Keratinocyte (primary cell): ENCODE results near the gene ATP2A3. TPM values are rescaled to one million over a fixed set of nuclear protein-coding genes. Genes with fewer than 3 reads are reported as not detected.

ENCODE experiments used
- DNase-seq: peaks from one replicate; pipeline ENCODE4 v3.0.0-alpha.2; 2011; ENCODE audit warnings: low read depth, missing footprints, low spot score
- FAIRE-seq: peaks from 2 replicates; lab custom pipeline; 2011; peaks lifted over from hg19 to GRCh38; lab: Jason Lieb, UNC
- H2AFZ ChIP-seq: 2 replicates; pipeline ENCODE4 v1.6.0; 2012; ENCODE audit warnings: low read length, control low read depth, inconsistent platforms; ENCODE audit not compliant: control insufficient read depth
- H3K27ac ChIP-seq: 2 replicates; pipeline ENCODE4 v1.5.1; 2011; ENCODE audit warnings: low read length; ENCODE audit not compliant: control insufficient read depth, insufficient read depth
- H3K27me3 ChIP-seq: 3 replicates; pipeline ENCODE4 v1.6.0; 2011; ENCODE audit warnings: low read length; ENCODE audit not compliant: control insufficient read depth, insufficient read depth; ENCODE audit errors: extremely low read depth
- H3K36me3 ChIP-seq, 2 experiments: 2 replicates in 1 of 2; 3 replicates in 1 of 2; pipeline ENCODE4 v1.5.1; 2011; ENCODE audit warnings: low read length in 2 of 2, mild to moderate bottlenecking in 1 of 2; ENCODE audit not compliant: control insufficient read depth in 2 of 2, insufficient read depth in 2 of 2; ENCODE audit errors: extremely low read depth in 1 of 2
- H3K4me1 ChIP-seq: 3 replicates; pipeline ENCODE4 v1.5.1; 2011; ENCODE audit warnings: low read length; ENCODE audit not compliant: control insufficient read depth, insufficient read depth; ENCODE audit errors: extremely low read depth
- H3K4me2 ChIP-seq: 3 replicates; pipeline ENCODE4 v1.6.0; 2011; ENCODE audit warnings: low read depth, low read length; ENCODE audit not compliant: control insufficient read depth, insufficient read depth; ENCODE audit errors: extremely low read depth
- H3K4me3 ChIP-seq, 3 experiments: fragments of 200-600 bp in 1 of 3; sonication (generic) in 1 of 3; 2 replicates in 2 of 3; 3 replicates in 1 of 3; pipeline ENCODE4 v1.5.1; 2011 to 2016; ENCODE audit warnings: low read length in 3 of 3, mild to moderate bottlenecking in 3 of 3, control low read depth in 2 of 3, inconsistent platforms in 1 of 3, low read depth in 1 of 3, mixed read lengths in 1 of 3, mixed run types in 1 of 3, moderate library complexity in 1 of 3; ENCODE audit not compliant: control insufficient read depth in 2 of 3, insufficient read depth in 2 of 3; ENCODE audit errors: extremely low read depth in 1 of 3
- H3K79me2 ChIP-seq: 2 replicates; pipeline ENCODE4 v1.6.0; 2012; ENCODE audit warnings: low read length; ENCODE audit not compliant: control insufficient read depth, insufficient read depth
- H3K9ac ChIP-seq: 3 replicates; pipeline ENCODE4 v1.6.0; 2011; ENCODE audit warnings: low read length; ENCODE audit not compliant: control insufficient read depth, insufficient read depth; ENCODE audit errors: extremely low read depth
- H3K9me1 ChIP-seq: 3 replicates; pipeline ENCODE4 v1.6.0; 2011; ENCODE audit warnings: low read length; ENCODE audit not compliant: control insufficient read depth, insufficient read depth; ENCODE audit errors: extremely low read depth
- H3K9me3 ChIP-seq: 2 replicates; pipeline ENCODE4 v1.5.1; 2012; ENCODE audit warnings: low read depth, low read length; ENCODE audit not compliant: control insufficient read depth
- H4K20me1 ChIP-seq: 3 replicates; pipeline ENCODE4 v1.6.0; 2011; ENCODE audit warnings: low read length; ENCODE audit not compliant: control insufficient read depth, insufficient read depth; ENCODE audit errors: extremely low read depth
- CTCF ChIP-seq, 3 experiments: IDR thresholded peaks in 1 of 3; conservative IDR thresholded peaks in 1 of 3; optimal IDR thresholded peaks in 1 of 3; 2 replicates in 2 of 3; 3 replicates in 1 of 3; pipeline versions ENCODE3 to v1.5.1; 2011; ENCODE audit warnings: low read length in 3 of 3, mild to moderate bottlenecking in 3 of 3, moderate library complexity in 2 of 3, control low read depth in 1 of 3, inconsistent platforms in 1 of 3; ENCODE audit not compliant: insufficient read depth in 2 of 3; ENCODE audit errors: extremely low read depth in 1 of 3
- EZH2 ChIP-seq: IDR thresholded peaks from one replicate; pipeline ENCODE4 v1.6.1; 2012; ENCODE audit warnings: inconsistent platforms, mild to moderate bottlenecking, low read length, moderate library complexity
- dilution Hi-C: fragments of 300-500 bp; cut with MboI; formaldehyde crosslinking; loops from one replicate; pipeline ENCODE4 v1.7.0; 2020; ENCODE audit warnings: low sequenced_read_pairs; ENCODE audit not compliant: extremely low pct_ligation_motif_present
- polyA plus RNA-seq, 5 experiments: library from polyadenylated mRNA; depleted of rRNA in 3 of 5; stranded (reverse) in 3 of 5; stranded (forward) in 1 of 5; unstranded in 1 of 5; fragments of >200 nt; gene quantifications; 1 replicate in 1 of 5; 2 replicates in 3 of 5; 3 replicates in 1 of 5; pipeline versions ENCODE4 v1.2.1 to v1.2.3, GENCODE V29; 2011 to 2012; ENCODE audit warnings: missing spikeins in 2 of 5, low read depth in 1 of 5, low replicate concordance in 1 of 5

The ATP2A3 gene
- polyA plus RNA-seq, 1 donor (not counting 4 experiments of a cell fraction or from before 2014, with no cell fraction given): 0.13 TPM

DNA sequence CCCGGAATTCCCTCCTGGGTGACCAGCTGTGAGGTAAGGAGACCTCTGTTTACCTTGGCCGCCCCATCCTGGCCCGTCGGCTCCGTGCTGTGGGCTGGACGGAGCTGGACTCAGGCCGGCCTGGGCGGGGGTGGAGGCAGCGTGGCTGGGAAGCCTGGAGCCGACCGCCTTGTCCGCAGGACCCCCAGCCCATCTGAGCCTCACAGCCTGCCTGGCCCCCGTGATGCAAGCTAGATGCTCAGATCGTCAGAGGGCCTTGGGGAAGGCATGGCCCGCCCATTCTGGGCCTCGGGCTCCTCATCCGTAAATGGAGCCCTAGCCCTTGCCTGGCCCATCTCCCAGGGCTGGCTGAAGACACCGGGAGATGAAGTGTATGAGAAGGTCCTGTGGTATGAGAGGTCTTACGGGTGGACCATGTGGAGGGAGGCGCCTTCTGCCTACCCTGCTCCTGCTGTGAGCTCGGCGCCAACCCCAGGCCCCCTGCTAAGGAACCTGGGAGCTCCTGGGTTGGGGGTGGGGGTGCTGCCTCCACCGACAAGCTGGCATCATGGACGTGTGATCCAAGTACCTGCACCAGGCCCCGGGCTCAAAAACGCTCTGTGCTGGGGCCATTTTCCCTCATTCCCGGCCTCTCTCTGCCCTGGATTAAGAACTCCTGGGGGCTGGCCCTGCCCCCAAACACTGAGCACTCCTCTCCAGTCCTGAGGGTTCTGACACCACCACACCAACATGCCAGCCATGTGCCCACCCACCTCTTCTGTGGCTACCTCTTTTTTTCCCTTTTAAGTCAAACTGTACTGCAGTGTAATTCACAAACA, 42.5 kb downstream of the ATP2A3 start:
- no peak for FAIRE-seq
- H3K4me3 ChIP-seq: no peak overlapping the region
- H2AFZ ChIP-seq: no peak overlapping the region
- no peaks in the 10 kb centered on the region for H4K20me1 ChIP-seq
- no peaks in the 10 kb centered on the region for H3K4me1 ChIP-seq
- no peaks in the 10 kb centered on the region for H3K79me2 ChIP-seq
- no peak overlapping the region for H3K9ac ChIP-seq
- dilution Hi-C loops: no loop called here
- H3K9me1 ChIP-seq: no peaks in the 10 kb centered on the region
- peaks cover 5% of the 10 kb centered on the region for H3K27me3 ChIP-seq
- no peaks in the 10 kb centered on the region for H3K9me3 ChIP-seq
- TF ChIP-seq CTCF (optimal IDR thresholded peaks at IDR 0.05 in 1 of 3, IDR thresholded peaks at IDR 0.05 in 1 of 3, conservative IDR thresholded peaks at IDR 0.05 in 1 of 3; ENCODE audit: extremely low read depth in 1 of 3, insufficient read depth in 2 of 3, low read length in 3 of 3): no peak
- TF ChIP-seq EZH2: no peak
- H3K36me3 ChIP-seq: no peaks in the 10 kb centered on the region
- no peak overlapping the region for H3K27ac ChIP-seq
- DNase-seq: no peak
- H3K4me2 ChIP-seq: no peak overlapping the region

DNA sequence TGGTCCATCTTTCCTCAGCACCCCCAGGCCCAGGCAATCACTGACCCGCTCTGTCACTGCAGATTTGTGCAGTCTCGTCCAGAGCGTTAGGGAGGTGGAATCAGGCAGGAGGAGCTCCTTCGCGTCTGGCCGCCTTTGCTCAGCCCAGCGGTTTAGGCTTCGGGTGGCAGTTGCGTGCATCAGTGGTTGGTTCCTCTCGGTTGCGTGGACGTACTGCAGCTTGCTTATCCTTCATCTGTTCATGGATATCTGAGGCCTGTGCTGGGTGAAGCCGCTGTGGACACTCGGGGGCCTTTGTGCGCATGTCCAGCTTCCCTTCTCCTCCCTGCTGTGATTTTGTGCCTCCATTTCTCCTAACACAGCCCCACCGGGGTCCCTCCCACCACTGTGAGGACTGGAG, 43.2 kb downstream of the ATP2A3 start:
- Histone ChIP-seq H3K4me2 (no peak overlapping the region), H3K9ac (no peak overlapping the region), H3K4me1 (no peaks in the 10 kb centered on the region), H3K4me3 (no peak overlapping the region), H3K9me1 (no peaks in the 10 kb centered on the region), H3K79me2 (no peaks in the 10 kb centered on the region), H2AFZ (no peak overlapping the region), H3K27me3 (peaks cover 1% of the 10 kb centered on the region), H3K9me3 (no peaks in the 10 kb centered on the region), H4K20me1 (no peaks in the 10 kb centered on the region), H3K27ac (no peak overlapping the region), H3K36me3 (no peaks in the 10 kb centered on the region)
- DNase-seq (no peak), FAIRE-seq (no peak)
- dilution Hi-C loops: no loop called here
- TF ChIP-seq CTCF (optimal IDR thresholded peaks at IDR 0.05 in 1 of 3, IDR thresholded peaks at IDR 0.05 in 1 of 3, conservative IDR thresholded peaks at IDR 0.05 in 1 of 3; ENCODE audit: extremely low read depth in 1 of 3, insufficient read depth in 2 of 3, low read length in 3 of 3): no peak
- no peak for TF ChIP-seq EZH2
